GM12878 (cell line): Measurements from ENCODE around the gene JAG1. TPM values are rescaled to one million over a fixed set of nuclear protein-coding genes. Genes with fewer than 3 reads are reported as not detected.

ENCODE experiments used
- ATAC-seq: fragments of 200-7000 bp; cut with Tn5 transposase; 3 replicates; pipeline ENCODE4 v1.9.1; 2020; ENCODE audit warnings: mild to moderate bottlenecking, moderate library complexity
- BruUV-seq: library from RNA; stranded (reverse); fragments of 400-500 nt; replicated peaks from 2 replicates; lab custom pipeline; 2021; lab: Mats Ljungman, UMichigan
- CTCF ChIA-PET: fragments of 300-600 bp; sonication (Branson Sonifier 250); formaldehyde crosslinking; extraction: SDS; loops from one replicate; lab custom pipeline; 2021; ENCODE audit warnings: inconsistent platforms; lab: Yijun Ruan, JAX
- POLR2A ChIA-PET: fragments of 350-600 bp; formaldehyde crosslinking; extraction: SDS; loops from one replicate; lab custom pipeline; 2021; ENCODE audit warnings: inconsistent platforms; lab: Charles Lee
- RAD21 ChIA-PET: fragments of 300-600 bp; sonication (Branson Sonifier 250); formaldehyde crosslinking; loops from one replicate; lab custom pipeline; 2023; ENCODE audit warnings: antibody characterized with exemption; ENCODE audit not compliant: unreplicated experiment; lab: Charles Lee
- SMC1A ChIA-PET: fragments of 300-600 bp; sonication (Branson Sonifier 250); formaldehyde crosslinking; loops from one replicate; lab custom pipeline; 2023; ENCODE audit not compliant: unreplicated experiment, uncharacterized antibody; lab: Charles Lee
- DNase-seq: peaks from one replicate; pipeline ENCODE4 v3.0.0-alpha.2; 2011; ENCODE audit warnings: low read depth, low spot score
- FAIRE-seq: peaks from 3 replicates; lab custom pipeline; 2011; peaks lifted over from hg19 to GRCh38; lab: Jason Lieb, UNC
- H2AFZ ChIP-seq: 2 replicates; pipeline ENCODE4 v1.6.0; 2011; ENCODE audit warnings: low read depth, low read length, control low read depth; ENCODE audit not compliant: control insufficient read depth
- H3K27ac ChIP-seq: 2 replicates; pipeline ENCODE4 v1.5.1; 2011; ENCODE audit warnings: control low read depth; ENCODE audit not compliant: control insufficient read depth, insufficient read depth
- H3K27me3 ChIP-seq, 2 experiments: replicated peaks in 1 of 2; 2 replicates each; pipeline versions ENCODE4 v1.6.0 to v1.6.1; 2011; ENCODE audit warnings: low read length in 1 of 2; ENCODE audit not compliant: control insufficient read depth in 2 of 2, insufficient read depth in 2 of 2
- H3K36me3 ChIP-seq, 2 experiments: 2 replicates each; pipeline ENCODE4 v1.5.1; 2011; ENCODE audit warnings: low read length in 1 of 2; ENCODE audit not compliant: control insufficient read depth in 2 of 2, insufficient read depth in 2 of 2
- H3K4me1 ChIP-seq: 2 replicates; pipeline ENCODE4 v1.6.1; 2011; ENCODE audit warnings: mild to moderate bottlenecking, low read length, moderate library complexity, mixed read lengths; ENCODE audit not compliant: control insufficient read depth, insufficient read depth
- H3K4me2 ChIP-seq: 2 replicates; pipeline ENCODE4 v1.6.0; 2011; ENCODE audit warnings: control low read depth; ENCODE audit not compliant: control insufficient read depth, insufficient read depth
- H3K4me3 ChIP-seq: fragments of 200-600 bp; sonication (generic); 2 replicates; pipeline ENCODE4 v1.5.1; 2016
- H3K79me2 ChIP-seq: 2 replicates; pipeline ENCODE4 v1.6.0; 2011; ENCODE audit warnings: low read length; ENCODE audit not compliant: control insufficient read depth, insufficient read depth
- H3K9ac ChIP-seq: 2 replicates; pipeline ENCODE4 v1.8.0; 2011; ENCODE audit warnings: low read length, control low read depth, mixed read lengths; ENCODE audit not compliant: control insufficient read depth, insufficient read depth
- H3K9me3 ChIP-seq: replicated peaks from 3 replicates; pipeline ENCODE4 v1.5.1; 2011; ENCODE audit warnings: mild to moderate bottlenecking, low read length; ENCODE audit not compliant: control insufficient read depth, insufficient read depth
- H4K20me1 ChIP-seq: 2 replicates; pipeline ENCODE4 v1.6.0; 2011; ENCODE audit not compliant: control insufficient read depth, insufficient read depth
- ATF3 ChIP-seq: IDR thresholded peaks from 2 replicates; pipeline ENCODE4 v1.6.1; 2011; ENCODE audit warnings: low read depth, mild to moderate bottlenecking, low read length, moderate library complexity, borderline replicate concordance; ENCODE audit errors: extremely low read depth
- BCLAF1 ChIP-seq: fragments of 450-650 bp; IDR thresholded peaks from 2 replicates; pipeline ENCODE4 v1.6.1; 2017; ENCODE audit warnings: antibody characterized with exemption, mild to moderate bottlenecking, moderate library complexity
- CREM ChIP-seq: IDR thresholded peaks from 2 replicates; pipeline ENCODE4 v1.6.1; 2014; ENCODE audit warnings: antibody characterized with exemption, low read depth
- MYB ChIP-seq: fragments of 150-350 bp; IDR thresholded peaks from 2 replicates; pipeline ENCODE4 v1.6.1; 2014; ENCODE audit warnings: mild to moderate bottlenecking, low read depth, low read length, borderline replicate concordance
- PRDM15 ChIP-seq: fragments of 450-650 bp; formaldehyde crosslinking; IDR thresholded peaks from 2 replicates; pipeline ENCODE4 v1.4.0; 2020; ENCODE audit warnings: mild to moderate bottlenecking, moderate library complexity
- RB1 ChIP-seq: fragments of 450-650 bp; formaldehyde crosslinking; IDR thresholded peaks from 2 replicates; pipeline ENCODE4 v1.6.1; 2017; ENCODE audit warnings: mild to moderate bottlenecking, borderline replicate concordance
- SKIL ChIP-seq: fragments of 450-650 bp; IDR thresholded peaks from 2 replicates; pipeline ENCODE4 v1.6.1; 2017; ENCODE audit warnings: mild to moderate bottlenecking, low read depth, inconsistent platforms; ENCODE audit not compliant: poor library complexity, severe bottlenecking
- SREBF1 ChIP-seq: IDR thresholded peaks from 2 replicates; pipeline ENCODE4 v1.6.1; 2012; ENCODE audit warnings: mild to moderate bottlenecking, low read length
- WRNIP1 ChIP-seq: IDR thresholded peaks from 2 replicates; pipeline ENCODE4 v1.6.1; 2011; ENCODE audit warnings: low read depth, low read length, improper control_type of control experiment, borderline replicate concordance
- ZBTB11 ChIP-seq: fragments of 450-650 bp; formaldehyde crosslinking; IDR thresholded peaks from 2 replicates; pipeline ENCODE4 v1.5.0; 2022; ENCODE audit warnings: mild to moderate bottlenecking, missing genetic modification characterization
- WGBS: methylation state at CpG from one replicate; pipeline ENCODE4 v1.1.6; 2016; ENCODE audit warnings: low lambda C conversion rate; ENCODE audit not compliant: insufficient replicate concordance, insufficient coverage; ENCODE audit errors: missing lambda C conversion rate; 5-methylcytosine and 5-hydroxymethylcytosine counted together
- in situ Hi-C: fragments of 300-500 bp; cut with MboI; formaldehyde crosslinking; loops from 9 replicates; pipeline ENCODE4 v1.14.3; 2018; ENCODE audit warnings: mixed read lengths
- intact Hi-C: fragments of 100-400 bp; cut with micrococcal nuclease; formaldehyde crosslinking; loops from one replicate; pipeline ENCODE4 v1.14.2; 2022; ENCODE audit not compliant: unreplicated experiment
- polyA plus RNA-seq, 11 experiments: library from polyadenylated mRNA; depleted of rRNA in 4 of 11; unstranded in 6 of 11; stranded (reverse) in 5 of 11; fragments of >200 nt; fragmentation: Nextera tagmentation in 4 of 11; fragmentation: Illumina TruSeq in 1 of 11; extraction: Ambion mirVana in 4 of 11; extraction: Trizol in 1 of 11; gene quantifications; 1 replicate in 1 of 11; 2 replicates in 10 of 11; pipeline versions ENCODE4 v1.2.1 to v1.2.3, GENCODE V29; 2011 to 2016; ENCODE audit warnings: inconsistent platforms in 2 of 11, missing spikeins in 2 of 11, low read depth in 1 of 11
- total RNA-seq, 4 experiments: library from RNA; depleted of rRNA in 3 of 4; stranded (reverse); fragments of >200 nt in 3 of 4; fragmentation: Illumina TruSeq in 1 of 4; extraction: Trizol in 1 of 4; gene quantifications; 2 replicates each; pipeline versions ENCODE4 v1.2.1 to v1.2.3, GENCODE V29; 2013 to 2021

JAG1 gene
- total and polyA plus RNA-seq, 10 of the 15 experiments (the other 5 are each of a cell fraction or from before 2014, with no cell fraction given): 0.66 to 6.9 (median 1.8) TPM

GRCh38 chr20:10721976-10722375 lies 48.2 kb upstream of the JAG1 start:
- no peaks in the 10 kb centered on the region for H3K36me3 ChIP-seq
- no peak overlapping the region for H3K4me2 ChIP-seq
- ChIA-PET CTCF (interaction anchor here (0.8 to 1.5 kb wide), 3 partner anchors 12 to 47 kb away, joined by 3 to 4 read pairs (median 4); no protein-coding TSS in a partner anchor), POLR2A (no interaction called here), RAD21 (interaction anchor here (1.3 kb wide), 1 partner anchor 170 kb away, joined by 3 read pairs; no protein-coding TSS in a partner anchor), SMC1A (interaction anchor here (0.8 to 1.6 kb wide), 4 partner anchors 11 to 52 kb away, joined by 3 to 4 read pairs (median 3); no protein-coding TSS in a partner anchor)
- no peaks in the 10 kb centered on the region; the same call in 2 of the 3 replicates for H3K9me3 ChIP-seq
- no peaks in the 10 kb centered on the region for H3K79me2 ChIP-seq
- FAIRE-seq: no peak
- no peak for ATAC-seq
- H2AFZ ChIP-seq: no peak overlapping the region
- BruUV-seq: no TSS peak
- intact Hi-C loops: no loop called here
- no peaks in the 10 kb centered on the region for H4K20me1 ChIP-seq
- no peak overlapping the region for H3K27ac ChIP-seq
- no peak overlapping the region for H3K9ac ChIP-seq
- no peak overlapping the region for H3K4me3 ChIP-seq
- in situ Hi-C loops: no loop called here
- 22% methylated on average over 3 of the region's 3 CpGs for WGBS
- no peaks in the 10 kb centered on the region for H3K27me3 ChIP-seq
- no peak for DNase-seq
- H3K4me1 ChIP-seq: no peaks in the 10 kb centered on the region
- no peak for TF ChIP-seq SREBF1
- TF ChIP-seq SKIL: no peak
- no peak for TF ChIP-seq ZBTB11 (CRISPR knock-in tag)
- no peak for TF ChIP-seq BCLAF1
- TF ChIP-seq PRDM15 (CRISPR knock-in tag): no peak
- no peak for TF ChIP-seq WRNIP1
- TF ChIP-seq ATF3: no peak
- TF ChIP-seq MYB: no peak
- TF ChIP-seq CREM: no peak
- TF ChIP-seq RB1: no peak
